Stimulated activated CD4-positive, alpha-beta T cell treated with anti-CD3 and anti-CD28 coated beads, Interleukin-15, amount 100 ng/mL, for 48 hours (primary cell): ENCODE results near the gene PAFAH1B2.
"Not testable (repeated sequence)": the region's sequence is repeated elsewhere in the genome, so short reads cannot be mapped to it uniquely, and the experiment has no call there.

Source experiments
- DNase-seq, 2 donors: peaks; one replicate each; pipeline ENCODE4 v3.0.0-alpha.2; 2020; ENCODE audit warnings: low read depth in 2 of 2

Gene PAFAH1B2, protein sequence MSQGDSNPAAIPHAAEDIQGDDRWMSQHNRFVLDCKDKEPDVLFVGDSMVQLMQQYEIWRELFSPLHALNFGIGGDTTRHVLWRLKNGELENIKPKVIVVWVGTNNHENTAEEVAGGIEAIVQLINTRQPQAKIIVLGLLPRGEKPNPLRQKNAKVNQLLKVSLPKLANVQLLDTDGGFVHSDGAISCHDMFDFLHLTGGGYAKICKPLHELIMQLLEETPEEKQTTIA

GRCh38 chr11:117143871-117144476 is at the start of gene PAFAH1B2:
TSS of gene PAFAH1B2 (plus strand) at chr11:117144287. CDS start at chr11:117152448, 8,161 bp downstream.
- peak; percentile 92 to 93 for DNase-seq

DNA sequence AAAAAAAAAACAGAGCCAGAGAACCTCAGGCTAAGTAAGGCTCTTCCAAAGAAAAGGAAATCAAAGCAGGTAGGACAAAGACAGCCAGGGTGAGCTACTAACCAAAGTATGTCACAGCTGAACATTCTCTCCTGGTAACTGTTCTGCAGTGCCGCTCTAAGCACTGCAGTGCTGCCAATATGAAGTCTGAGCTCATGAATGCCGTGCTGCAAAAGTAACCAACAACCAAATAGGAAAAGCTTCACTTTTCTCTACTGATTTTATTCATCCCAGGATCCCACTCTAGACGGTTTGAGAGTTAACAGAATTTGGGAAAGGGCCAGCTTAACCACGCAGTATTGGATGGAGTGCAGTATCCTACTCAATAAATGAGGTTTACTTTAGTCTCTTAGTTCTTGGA is 49.3 kb upstream of the PAFAH1B2 start:
- DNase-seq: no peak

DNA sequence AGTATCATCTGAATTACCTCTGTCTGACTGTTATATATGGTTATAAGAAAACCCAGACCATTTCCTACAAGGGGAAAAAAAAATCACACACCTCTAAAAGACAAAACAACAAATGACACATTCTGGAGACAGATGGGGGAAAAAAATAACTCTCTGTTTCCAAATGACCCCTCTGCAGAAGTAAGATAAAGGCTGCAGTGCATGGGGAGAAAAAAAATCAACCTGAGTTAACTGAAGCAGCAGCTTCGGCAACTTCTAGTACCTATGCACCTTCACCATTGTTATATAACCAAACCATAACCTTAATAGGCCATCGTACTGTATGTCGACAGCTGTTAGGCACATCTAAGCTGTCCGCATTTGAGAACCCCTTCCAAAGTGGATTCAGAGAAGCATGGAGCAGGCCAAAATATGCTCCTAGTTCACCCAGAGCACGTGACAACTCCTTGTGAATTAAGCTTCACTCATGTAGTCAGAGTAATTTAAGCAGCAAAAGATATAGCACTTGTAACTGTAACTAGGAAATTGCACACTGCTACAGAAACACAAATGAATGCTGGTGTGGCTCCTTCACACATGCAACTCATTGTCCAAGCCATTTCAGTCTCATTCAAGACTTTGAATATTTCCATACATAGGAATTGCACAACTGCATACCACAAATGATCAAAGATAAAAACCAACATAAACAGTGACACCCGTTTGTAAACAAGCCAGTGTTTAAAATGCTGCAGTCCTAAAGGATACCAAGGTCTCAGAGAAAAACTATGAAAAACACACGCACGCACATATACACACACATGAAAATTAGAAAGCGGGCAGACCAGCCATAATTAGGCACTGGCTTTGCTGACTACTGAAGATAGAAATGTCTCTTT is 48.6 kb upstream of the PAFAH1B2 start:
- DNase-seq: no peak

- DNase-seq: no peak
These were observed 47.7 kb upstream of the PAFAH1B2 start for GRCh38 chr11:117096201-117096991.

DNA sequence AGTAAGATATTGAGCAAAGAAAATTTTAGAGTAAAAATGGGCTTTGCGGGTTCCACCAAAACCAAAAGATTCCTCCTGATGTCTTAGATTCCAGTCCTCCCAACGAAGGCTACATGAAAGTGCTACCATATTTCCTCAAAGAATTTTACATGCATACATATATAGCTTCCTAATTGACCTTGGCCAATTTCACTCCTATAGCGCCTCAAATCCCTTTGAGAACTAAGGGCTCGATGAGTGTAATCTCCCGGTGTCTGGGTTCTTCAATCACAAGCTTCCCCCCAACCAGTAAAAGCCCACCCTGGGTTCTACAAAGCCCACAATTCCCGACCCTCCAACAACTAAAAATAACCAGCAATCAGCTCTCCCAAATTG is 47.1 kb upstream of the PAFAH1B2 start:
- DNase-seq: no peak

GRCh38 chr11:117097389-117098268 is 46.5 kb upstream of the PAFAH1B2 start:
- peak in 1 of 2 donors; percentile 12 for DNase-seq

GRCh38 chr11:117098269-117099232 is 45.5 kb upstream of the PAFAH1B2 start, which contains the start of gene SIK3:
TSS of gene SIK3 (minus strand) at chr11:117098428. CDS start at chr11:117098415, 13 bp downstream.
- peak; percentile 80 to 88 for DNase-seq

GRCh38 chr11:117099696-117100095 is 44.4 kb upstream of the PAFAH1B2 start:
- DNase-seq: no peak

GRCh38 chr11:117100556-117100955 is 43.5 kb upstream of the PAFAH1B2 start:
- no peak for DNase-seq

DNA sequence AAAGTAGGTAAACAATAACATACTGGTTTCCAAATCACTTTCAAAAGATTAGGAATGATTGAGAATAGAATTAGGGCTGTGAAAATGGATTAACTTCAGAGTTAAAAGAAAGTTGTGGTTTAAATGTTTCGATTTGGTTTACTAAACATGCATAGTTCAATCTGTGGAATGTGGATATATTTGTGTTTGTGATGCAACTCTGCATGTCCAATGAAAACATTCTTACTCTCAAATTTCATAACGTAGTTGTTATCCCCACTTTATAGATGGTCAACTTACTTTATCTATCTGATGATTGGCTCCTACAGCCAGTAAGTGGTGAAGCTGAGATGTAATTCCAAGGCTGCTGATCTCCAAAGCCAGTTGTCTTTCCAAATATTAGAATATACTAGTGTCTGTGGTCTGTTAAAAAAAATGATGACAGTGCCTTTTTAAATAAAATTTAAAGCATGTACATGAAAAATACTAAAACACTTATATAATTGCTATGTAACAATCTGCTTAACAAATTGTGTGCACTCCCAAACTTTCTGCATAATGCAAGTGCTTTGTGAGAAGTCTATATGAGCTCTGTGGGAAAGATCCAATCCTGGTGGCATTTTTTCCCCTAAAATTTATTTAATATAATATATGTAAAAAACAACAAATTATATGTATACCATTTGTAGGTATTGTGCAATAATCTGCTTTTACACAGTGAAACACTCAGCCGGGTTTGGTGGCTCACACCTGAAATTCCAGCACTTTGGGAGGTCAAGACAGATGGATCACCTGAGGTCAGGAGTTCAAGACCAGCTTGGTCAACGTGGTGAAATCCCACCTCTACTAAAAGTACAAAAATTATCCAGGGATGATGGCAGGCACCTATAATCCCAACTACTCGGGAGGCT is 36.1 kb upstream of the PAFAH1B2 start:
- no peak for DNase-seq

GRCh38 chr11:117110294-117110950 is 33.7 kb upstream of the PAFAH1B2 start:
- no peak for DNase-seq

DNA sequence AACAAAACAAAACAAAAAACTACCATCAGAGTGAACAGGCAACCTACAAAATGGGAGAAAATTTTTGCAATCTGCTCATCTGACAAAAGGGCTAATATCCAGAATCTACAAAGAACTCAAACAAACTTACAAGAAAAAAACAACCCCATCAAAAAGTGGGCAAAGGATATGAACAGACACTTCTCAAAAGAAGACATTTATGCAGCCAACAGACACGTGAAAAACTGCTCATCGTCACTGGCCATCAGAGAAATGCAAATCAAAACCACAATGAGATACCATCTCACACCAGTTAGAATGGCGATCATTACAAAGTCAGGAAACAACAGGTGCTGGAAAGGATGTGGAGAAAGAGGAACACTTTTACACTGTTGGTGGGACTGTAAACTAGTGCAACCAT is 31.6 kb upstream of the PAFAH1B2 start:
- DNase-seq: not testable (repeated sequence)

GRCh38 chr11:117112939-117113338 is 31.1 kb upstream of the PAFAH1B2 start:
- DNase-seq: not testable (repeated sequence)

- DNase-seq: no peak
These were observed 26.4 kb upstream of the PAFAH1B2 start for GRCh38 chr11:117117681-117118080.

DNA sequence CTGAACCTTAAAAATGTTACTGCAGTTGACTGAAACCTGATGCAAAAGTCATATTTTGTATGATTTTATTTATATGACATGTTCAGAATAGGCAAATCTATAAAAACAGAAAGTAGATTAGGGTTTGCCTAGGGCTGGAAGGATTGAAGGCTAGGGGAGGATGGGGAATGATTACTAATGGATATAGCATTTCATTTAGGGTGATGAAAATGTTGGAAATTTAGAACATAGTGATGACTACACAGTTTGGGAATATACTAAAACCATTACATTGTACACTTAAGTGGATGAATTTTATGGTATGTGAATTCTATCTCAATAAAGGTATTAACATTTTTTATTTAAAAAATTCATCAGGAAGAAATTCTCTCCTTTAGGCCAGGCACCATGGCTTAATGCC is 22.9 kb upstream of the PAFAH1B2 start:
- DNase-seq: no peak

- DNase-seq: no peak
These were observed 21.5 kb upstream of the PAFAH1B2 start for GRCh38 chr11:117122556-117122955.

GRCh38 chr11:117126223-117126965 is 17.7 kb upstream of the PAFAH1B2 start:
- no peak for DNase-seq
